ENCODE measurements around the gene SOCS6.
"Not testable (repeated sequence)": the region's sequence is repeated elsewhere in the genome, so short reads cannot be mapped to it uniquely, and the experiment has no call there.

The SOCS6 gene, protein sequence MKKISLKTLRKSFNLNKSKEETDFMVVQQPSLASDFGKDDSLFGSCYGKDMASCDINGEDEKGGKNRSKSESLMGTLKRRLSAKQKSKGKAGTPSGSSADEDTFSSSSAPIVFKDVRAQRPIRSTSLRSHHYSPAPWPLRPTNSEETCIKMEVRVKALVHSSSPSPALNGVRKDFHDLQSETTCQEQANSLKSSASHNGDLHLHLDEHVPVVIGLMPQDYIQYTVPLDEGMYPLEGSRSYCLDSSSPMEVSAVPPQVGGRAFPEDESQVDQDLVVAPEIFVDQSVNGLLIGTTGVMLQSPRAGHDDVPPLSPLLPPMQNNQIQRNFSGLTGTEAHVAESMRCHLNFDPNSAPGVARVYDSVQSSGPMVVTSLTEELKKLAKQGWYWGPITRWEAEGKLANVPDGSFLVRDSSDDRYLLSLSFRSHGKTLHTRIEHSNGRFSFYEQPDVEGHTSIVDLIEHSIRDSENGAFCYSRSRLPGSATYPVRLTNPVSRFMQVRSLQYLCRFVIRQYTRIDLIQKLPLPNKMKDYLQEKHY

DNA sequence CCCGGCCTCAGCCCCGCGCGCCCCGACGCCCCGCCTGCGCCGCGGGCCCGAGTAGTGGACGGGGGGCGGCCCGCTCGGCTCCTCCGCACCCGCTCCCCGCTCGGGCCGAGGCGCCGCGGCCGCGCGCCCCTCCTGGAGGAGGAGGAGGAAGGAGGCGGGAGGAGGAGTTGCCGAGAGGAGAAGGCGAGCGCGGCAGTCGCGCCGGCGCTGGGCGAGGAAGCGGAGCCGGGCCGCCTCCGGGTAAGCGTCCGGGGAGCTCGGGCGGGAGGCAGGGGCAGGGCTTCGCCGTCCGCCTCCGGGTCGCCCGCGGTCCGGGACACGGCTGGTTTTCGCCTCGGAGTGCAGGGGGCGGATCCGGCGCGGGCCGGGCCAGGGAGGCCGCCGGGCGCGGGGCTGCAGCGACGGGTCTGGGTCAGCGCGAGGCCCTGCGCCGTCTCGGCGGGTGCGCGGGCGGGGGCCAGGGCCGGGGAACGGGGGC lies at the start of gene SOCS6:
SOCS6 (plus strand) TSS at position 195 of the 478 bp plus-strand sequence. CDS start 35,624 bp downstream, outside the sequence.
- Histone ChIP-seq H3K4me3 (peak within 1 kb of the TSS; percentile 88), H3K4me1 (peaks cover 72% of the 10 kb centered on the region), H3K27me3 (no peaks in the 10 kb centered on the region), H3K27ac (peak within 1 kb of the TSS; percentile 97), H3K4me2 (peak within 1 kb of the TSS; percentile 90), H3K36me3 (peaks cover 5% of the 10 kb centered on the region; the same call in 1 of the 2 replicates), H3K9ac (peak within 1 kb of the TSS; percentile 97), H4K20me1 (peaks cover 45% of the 10 kb centered on the region), H3K9me3 (no peaks in the 10 kb centered on the region)
- TF ChIP-seq Cebpa-rat (IDR thresholded peaks at IDR 0.05), result no peak

DNA sequence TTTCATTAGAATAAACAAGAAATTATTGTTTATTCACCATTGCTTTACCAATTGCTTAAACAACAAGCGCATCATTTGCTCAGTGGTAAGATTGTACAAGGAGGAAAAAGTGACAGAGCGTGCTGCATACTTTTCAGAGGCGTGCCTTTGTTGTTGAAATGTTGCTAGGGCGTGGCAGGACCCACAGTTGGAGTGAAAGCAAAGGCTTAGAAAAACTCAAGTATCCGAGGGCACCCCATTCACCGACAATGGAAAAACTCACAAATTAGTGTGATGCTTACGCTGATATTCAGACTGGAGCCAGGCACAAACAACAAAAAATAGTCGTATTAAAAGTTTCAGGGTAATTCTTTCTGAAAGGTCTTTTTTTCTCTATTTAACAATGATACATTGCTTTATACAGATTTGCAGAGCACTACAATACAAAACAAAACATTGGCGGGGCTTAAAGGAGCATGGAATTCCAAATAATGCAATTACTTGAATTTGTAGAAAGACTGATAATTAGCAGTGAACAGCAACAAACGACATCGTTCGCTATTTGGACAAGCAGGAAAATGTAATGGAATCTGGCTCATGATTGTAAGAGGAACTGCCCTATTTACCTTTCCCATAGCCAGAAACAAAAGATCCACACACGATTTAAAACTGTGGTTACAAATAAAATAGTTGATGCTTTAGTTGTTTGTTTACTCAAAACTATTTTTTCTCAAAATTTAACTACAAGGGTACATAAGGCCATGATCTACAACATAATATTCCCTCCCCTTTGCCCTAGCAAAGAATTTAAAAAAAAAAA lies 45.5 kb upstream of the SOCS6 start:
- Histone ChIP-seq H3K4me3 (no peak overlapping the region), H4K20me1 (no peaks in the 10 kb centered on the region), H3K4me2 (no peak overlapping the region), H3K27ac (no peak overlapping the region), H3K4me1 (0 out of 2 replicates have a peak, but pooled peaks cover 6% of the 10 kb centered on the region), H3K9ac (no peak overlapping the region), H3K36me3 (no peaks in the 10 kb centered on the region), H3K27me3 (no peaks in the 10 kb centered on the region), H3K9me3 (no peaks in the 10 kb centered on the region)
- TF ChIP-seq Cebpa-rat (IDR thresholded peaks at IDR 0.05), result no peak

DNA sequence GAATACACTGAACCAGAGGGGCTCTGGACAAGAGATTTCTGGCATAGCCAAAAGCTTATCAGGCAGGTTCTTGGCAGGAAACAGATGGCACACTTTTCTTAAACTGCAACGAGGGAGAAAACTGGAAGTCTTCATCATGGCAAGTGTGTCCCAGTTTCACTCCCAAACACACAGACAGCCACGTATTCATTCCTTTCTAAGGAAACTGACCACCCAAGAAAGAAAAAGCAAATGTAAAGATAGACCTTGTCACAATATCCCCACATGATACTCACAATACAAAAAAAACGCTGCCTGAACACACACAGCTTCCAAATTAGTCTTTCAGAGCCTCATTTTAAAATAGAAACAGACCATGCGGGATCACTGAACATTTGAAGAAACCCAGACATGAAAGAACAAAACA lies 42.8 kb upstream of the SOCS6 start:
- H3K9ac ChIP-seq, result no peak overlapping the region

DNA sequence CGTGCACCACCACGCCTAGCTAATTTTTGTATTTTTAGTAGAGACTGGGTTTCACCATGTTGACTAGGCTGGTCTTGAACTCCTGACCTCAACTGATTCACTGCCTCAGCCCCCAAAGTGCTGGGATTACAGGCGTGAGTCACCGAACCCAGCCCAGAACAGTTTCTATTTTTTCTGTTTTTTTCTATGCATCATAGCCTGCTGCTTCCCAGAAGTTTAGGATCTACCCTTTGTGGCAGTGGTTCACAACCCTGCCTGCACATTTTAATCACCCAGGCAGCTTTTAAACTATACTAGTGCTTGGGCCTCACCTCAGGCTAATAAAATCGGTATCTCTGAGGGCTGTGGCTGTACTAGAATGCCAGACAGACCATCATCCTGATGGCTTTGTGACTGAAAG lies 39.7 kb upstream of the SOCS6 start:
- no peak overlapping the region for H3K4me2 ChIP-seq
- H3K36me3 ChIP-seq, result no peaks in the 10 kb centered on the region
- no peak for TF ChIP-seq Cebpa-rat (IDR thresholded peaks at IDR 0.05)
- H3K4me1 ChIP-seq, result 0 out of 2 replicates have a peak, but pooled peaks cover 6% of the 10 kb centered on the region
- peaks cover 12% of the 10 kb centered on the region; the same call in 1 of the 2 replicates for H3K9me3 ChIP-seq
- H3K27ac ChIP-seq, result no peak overlapping the region
- H3K9ac ChIP-seq, result no peak overlapping the region
- H4K20me1 ChIP-seq, result no peaks in the 10 kb centered on the region
- H3K27me3 ChIP-seq, result no peaks in the 10 kb centered on the region
- H3K4me3 ChIP-seq, result no peak overlapping the region

More for the DNA sequence above, 42.8 kb upstream of the SOCS6 start:
- no peak for TF ChIP-seq Cebpa-rat (IDR thresholded peaks at IDR 0.05)
- H3K9me3 ChIP-seq, result peaks cover 12% of the 10 kb centered on the region; the same call in 1 of the 2 replicates
- H3K27ac ChIP-seq, result no peak overlapping the region
- H3K4me3 ChIP-seq, result no peak overlapping the region
- 0 out of 2 replicates have a peak, but pooled peaks cover 6% of the 10 kb centered on the region for H3K4me1 ChIP-seq
- H3K27me3 ChIP-seq, result no peaks in the 10 kb centered on the region
- no peaks in the 10 kb centered on the region for H4K20me1 ChIP-seq
- no peaks in the 10 kb centered on the region for H3K36me3 ChIP-seq
- H3K4me2 ChIP-seq, result no peak overlapping the region

DNA sequence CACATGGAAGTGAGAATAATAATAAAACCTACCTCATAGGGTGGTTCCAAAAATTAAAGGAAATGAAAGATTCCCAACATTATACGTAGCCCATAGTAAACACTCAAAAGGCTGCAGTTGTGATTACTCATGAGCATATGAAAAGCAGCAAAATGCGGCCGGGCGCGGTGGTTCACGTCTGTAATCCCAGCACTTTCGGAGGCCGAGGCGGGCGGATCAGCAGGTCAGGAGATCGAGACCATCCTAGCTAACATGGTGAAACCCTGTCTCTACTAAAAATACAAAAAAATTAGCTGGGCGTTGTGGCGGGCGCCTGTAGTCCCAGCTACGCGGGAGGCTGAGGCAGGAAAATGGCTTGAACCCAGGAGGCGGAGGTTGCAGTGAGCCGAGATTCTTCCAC lies 39.0 kb upstream of the SOCS6 start:
- not testable (repeated sequence) for H3K27ac ChIP-seq, H4K20me1 ChIP-seq, H3K4me3 ChIP-seq, H3K4me1 ChIP-seq, H3K9ac ChIP-seq, H3K4me2 ChIP-seq, H3K27me3 ChIP-seq, H3K36me3 ChIP-seq
- H3K9me3 ChIP-seq, result peaks cover 12% of the 10 kb centered on the region; the same call in 1 of the 2 replicates

DNA sequence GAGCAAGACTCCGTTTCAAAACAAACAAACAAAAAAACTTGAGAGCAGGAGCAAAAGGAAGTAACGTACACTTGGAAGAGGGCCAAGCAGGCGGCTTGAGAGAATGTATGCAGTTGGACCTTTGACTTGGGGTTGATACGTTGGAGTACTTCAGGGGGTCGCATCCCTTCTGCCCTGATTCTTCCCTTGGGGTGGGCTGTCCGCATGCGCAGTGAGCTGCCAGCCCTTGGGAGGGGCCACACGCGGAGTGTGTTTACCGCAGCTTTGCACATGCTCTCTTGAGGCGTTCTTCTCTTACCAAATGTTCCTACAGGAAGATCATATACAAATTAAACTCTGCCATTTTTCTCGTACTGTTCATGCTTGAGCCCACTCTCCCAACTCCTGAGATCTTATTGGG lies 38.1 kb upstream of the SOCS6 start:
- H4K20me1 ChIP-seq, result no peaks in the 10 kb centered on the region
- no peak overlapping the region for H3K9ac ChIP-seq
- 0 out of 2 replicates have a peak, but pooled peaks cover 5% of the 10 kb centered on the region for H3K4me1 ChIP-seq
- no peak for TF ChIP-seq Cebpa-rat (IDR thresholded peaks at IDR 0.05)
- H3K4me2 ChIP-seq, result no peak overlapping the region
- H3K9me3 ChIP-seq, result peaks cover 12% of the 10 kb centered on the region; the same call in 1 of the 2 replicates
- H3K27me3 ChIP-seq, result no peaks in the 10 kb centered on the region
- H3K36me3 ChIP-seq, result no peaks in the 10 kb centered on the region
- H3K27ac ChIP-seq, result no peak overlapping the region
- no peak overlapping the region for H3K4me3 ChIP-seq

DNA sequence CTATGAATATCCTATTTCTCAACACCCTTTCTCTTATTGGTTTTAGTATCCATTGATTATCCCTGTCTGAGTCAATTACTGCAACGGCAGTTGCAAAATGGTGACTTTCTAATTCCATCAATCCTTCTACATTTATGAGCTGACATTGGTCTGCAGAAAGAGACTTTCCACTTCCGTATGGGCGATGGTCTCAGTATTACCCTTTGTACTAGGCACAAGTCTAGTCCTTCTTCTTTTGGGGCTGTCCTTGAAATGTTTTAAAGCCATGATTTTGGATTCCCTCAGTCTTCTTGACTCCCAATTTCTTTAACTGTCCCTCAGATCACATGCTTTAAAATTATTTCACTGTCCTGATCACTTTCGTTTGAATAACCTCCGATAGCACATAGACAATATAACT lies 32.7 kb upstream of the SOCS6 start:
- Histone ChIP-seq H3K4me3 (no peak overlapping the region), H3K9ac (no peak overlapping the region), H3K4me1 (no peaks in the 10 kb centered on the region), H4K20me1 (no peaks in the 10 kb centered on the region), H3K4me2 (no peak overlapping the region), H3K36me3 (no peaks in the 10 kb centered on the region), H3K27ac (no peak overlapping the region), H3K9me3 (no peaks in the 10 kb centered on the region), H3K27me3 (no peaks in the 10 kb centered on the region)
- TF ChIP-seq Cebpa-rat (IDR thresholded peaks at IDR 0.05), result no peak

DNA sequence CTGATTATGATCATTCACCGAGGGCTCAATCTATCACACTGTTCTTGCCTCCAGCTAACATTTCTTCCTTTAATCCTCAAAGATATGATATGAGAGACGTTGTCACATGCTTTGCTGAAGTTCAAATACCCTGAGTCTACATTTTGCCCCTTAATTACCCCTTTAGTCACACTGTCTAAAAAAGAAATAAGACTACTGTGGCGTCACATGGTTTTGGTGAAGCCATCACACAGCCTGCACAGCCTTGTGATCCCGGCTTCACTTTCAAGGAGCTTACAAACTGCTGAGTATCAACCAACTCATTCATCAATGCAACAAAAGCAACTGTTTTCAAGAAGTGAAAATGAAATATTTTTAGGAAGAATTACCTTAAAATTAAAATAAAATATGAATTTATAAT lies 31.9 kb upstream of the SOCS6 start:
- Histone ChIP-seq H3K9me3 (no peaks in the 10 kb centered on the region), H3K4me1 (no peaks in the 10 kb centered on the region), H3K4me2 (no peak overlapping the region), H3K27me3 (no peaks in the 10 kb centered on the region), H3K27ac (no peak overlapping the region), H4K20me1 (no peaks in the 10 kb centered on the region), H3K9ac (no peak overlapping the region), H3K4me3 (no peak overlapping the region), H3K36me3 (no peaks in the 10 kb centered on the region)
- no peak for TF ChIP-seq Cebpa-rat (IDR thresholded peaks at IDR 0.05)

DNA sequence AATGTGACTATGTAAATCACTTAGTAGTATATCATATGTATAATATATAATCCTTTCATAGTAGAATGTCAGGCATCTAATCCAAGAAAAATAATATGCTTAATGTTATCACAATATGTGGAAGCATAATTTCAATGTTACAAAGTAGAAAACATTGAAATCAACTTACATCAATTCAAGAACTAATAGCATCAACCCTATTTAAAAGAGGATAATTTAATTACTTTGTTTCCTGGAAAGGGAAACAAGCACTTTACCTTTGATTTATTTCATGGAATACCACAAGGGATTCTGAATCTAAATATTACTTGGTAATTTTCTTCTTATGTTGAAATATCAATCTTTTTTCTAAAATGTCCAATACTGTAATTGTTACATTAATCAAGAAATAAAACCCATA lies 30.6 kb upstream of the SOCS6 start:
- H3K4me3 ChIP-seq, result no peak overlapping the region
- no peak for TF ChIP-seq Cebpa-rat (IDR thresholded peaks at IDR 0.05)

More for the DNA sequence above, 30.6 kb upstream of the SOCS6 start:
- Histone ChIP-seq H3K36me3 (no peaks in the 10 kb centered on the region), H3K9me3 (no peaks in the 10 kb centered on the region), H3K9ac (no peak overlapping the region), H4K20me1 (no peaks in the 10 kb centered on the region), H3K4me2 (no peak overlapping the region), H3K27ac (no peak overlapping the region), H3K4me1 (no peaks in the 10 kb centered on the region), H3K27me3 (no peaks in the 10 kb centered on the region)

Data from BLaER1 (cell line).